ENCODE measurements around the gene FSTL4.

Gene FSTL4

GRCh38 chr5:133364936-133365707 lies 247.2 kb downstream of the FSTL4 start:
- no peaks in the 10 kb centered on the region for H3K4me1 ChIP-seq (ENCODE audit: low read length)
- H3K27me3 ChIP-seq (replicated peaks; ENCODE audit: insufficient read depth, low read length) = no peaks in the 10 kb centered on the region
- H3K27ac ChIP-seq (ENCODE audit: low read length) = no peak overlapping the region
- no peaks in the 10 kb centered on the region for H4K20me1 ChIP-seq (ENCODE audit: insufficient read depth, low read length)
- H2AFZ ChIP-seq (ENCODE audit: low read length) = no peak overlapping the region
- H3K4me3 ChIP-seq (ENCODE audit: low read length) = no peak overlapping the region
- H3K79me2 ChIP-seq (ENCODE audit: low read length) = no peaks in the 10 kb centered on the region
- H3K36me3 ChIP-seq (replicated peaks; ENCODE audit: insufficient read depth, low read length) = no peaks in the 10 kb centered on the region
- H3F3A ChIP-seq (ENCODE audit: insufficient read depth, low read length) = no peaks in the 10 kb centered on the region
- H3K9me2 ChIP-seq (replicated peaks; ENCODE audit: insufficient read depth, low read length) = no peaks in the 10 kb centered on the region
- DNase-seq = no peak
- no peak for TF ChIP-seq EZH2 (optimal IDR thresholded peaks at IDR 0.05; ENCODE audit: low read depth, low read length)
- no peak for TF ChIP-seq EZH2phosphoT487 (IDR thresholded peaks at IDR 0.05; ENCODE audit: low read length)
- peak; percentile 10; the same call in 1 of the 2 replicates for TF ChIP-seq CTCF (IDR thresholded peaks at IDR 0.05; ENCODE audit: low read length)
- H3K9ac ChIP-seq (ENCODE audit: low read length) = no peak overlapping the region
- H3K9me3 ChIP-seq (replicated peaks; ENCODE audit: insufficient read depth, low read length) = no peaks in the 10 kb centered on the region
- H3K4me2 ChIP-seq (ENCODE audit: low read depth, low read length) = no peak overlapping the region

DNA sequence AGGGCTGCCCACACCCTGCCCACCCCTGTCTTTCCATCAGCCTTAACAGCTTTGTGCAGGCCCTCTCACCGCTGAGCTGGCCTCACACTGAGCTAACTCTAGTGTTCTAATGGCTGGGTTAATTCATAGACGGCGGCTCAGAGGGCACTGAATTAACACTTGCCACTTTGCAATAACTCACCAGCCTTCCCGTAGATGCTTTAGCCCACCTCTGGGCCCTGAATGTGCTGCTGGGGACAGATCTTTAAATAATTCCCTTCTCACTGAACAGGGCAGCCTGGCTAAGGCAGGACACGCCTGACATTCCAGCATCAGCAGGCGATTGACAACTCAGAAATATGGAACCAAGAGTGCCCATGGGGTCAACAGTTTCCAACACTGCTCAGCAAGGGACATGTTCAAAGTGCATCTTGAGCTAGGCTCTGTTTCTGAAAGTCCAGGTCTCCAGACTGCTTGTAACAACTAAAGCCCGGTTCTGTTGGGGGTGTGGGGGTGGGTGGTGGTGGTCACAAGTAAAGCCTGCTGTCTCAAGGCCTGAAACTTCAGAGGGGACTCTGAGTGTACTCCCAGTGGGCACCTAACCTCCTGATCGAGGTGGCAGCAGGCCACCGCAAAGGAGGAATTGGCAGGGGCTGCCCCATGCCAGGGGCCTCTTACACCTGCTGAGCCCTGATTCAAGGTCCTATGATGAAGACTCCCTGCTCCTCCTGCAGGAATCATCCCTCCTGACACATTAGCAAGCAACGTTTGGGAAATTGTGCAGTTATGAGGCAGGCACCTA lies 248.3 kb downstream of the FSTL4 start:
- H3K27ac ChIP-seq (ENCODE audit: low read length) = no peak overlapping the region
- no peaks in the 10 kb centered on the region for H3K9me3 ChIP-seq (replicated peaks; ENCODE audit: insufficient read depth, low read length)
- TF ChIP-seq EZH2phosphoT487 (IDR thresholded peaks at IDR 0.05; ENCODE audit: low read length) (no peak), CTCF (IDR thresholded peaks at IDR 0.05; ENCODE audit: low read length) (no peak), EZH2 (optimal IDR thresholded peaks at IDR 0.05; ENCODE audit: low read depth, low read length) (no peak)
- H2AFZ ChIP-seq (ENCODE audit: low read length) = no peak overlapping the region
- H3K4me1 ChIP-seq (ENCODE audit: low read length) = no peaks in the 10 kb centered on the region
- H3K9ac ChIP-seq (ENCODE audit: low read length) = no peak overlapping the region
- DNase-seq = no peak
- no peaks in the 10 kb centered on the region for H3K79me2 ChIP-seq (ENCODE audit: low read length)
- no peaks in the 10 kb centered on the region for H3K27me3 ChIP-seq (replicated peaks; ENCODE audit: insufficient read depth, low read length)
- H4K20me1 ChIP-seq (ENCODE audit: insufficient read depth, low read length) = no peaks in the 10 kb centered on the region
- H3F3A ChIP-seq (ENCODE audit: insufficient read depth, low read length) = no peaks in the 10 kb centered on the region
- H3K4me3 ChIP-seq (ENCODE audit: low read length) = no peak overlapping the region
- H3K9me2 ChIP-seq (replicated peaks; ENCODE audit: insufficient read depth, low read length) = no peaks in the 10 kb centered on the region
- no peak overlapping the region for H3K4me2 ChIP-seq (ENCODE audit: low read depth, low read length)
- no peaks in the 10 kb centered on the region for H3K36me3 ChIP-seq (replicated peaks; ENCODE audit: insufficient read depth, low read length)

- Histone ChIP-seq H2AFZ (ENCODE audit: low read length) (no peak overlapping the region), H3F3A (ENCODE audit: insufficient read depth, low read length) (no peaks in the 10 kb centered on the region), H3K9me2 (replicated peaks; ENCODE audit: insufficient read depth, low read length) (no peaks in the 10 kb centered on the region), H3K79me2 (ENCODE audit: low read length) (no peaks in the 10 kb centered on the region), H4K20me1 (ENCODE audit: insufficient read depth, low read length) (no peaks in the 10 kb centered on the region), H3K4me1 (ENCODE audit: low read length) (no peaks in the 10 kb centered on the region), H3K4me3 (ENCODE audit: low read length) (no peak overlapping the region), H3K9ac (ENCODE audit: low read length) (no peak overlapping the region), H3K4me2 (ENCODE audit: low read depth, low read length) (no peak overlapping the region), H3K27me3 (replicated peaks; ENCODE audit: insufficient read depth, low read length) (no peaks in the 10 kb centered on the region), H3K36me3 (replicated peaks; ENCODE audit: insufficient read depth, low read length) (no peaks in the 10 kb centered on the region), H3K9me3 (replicated peaks; ENCODE audit: insufficient read depth, low read length) (no peaks in the 10 kb centered on the region), H3K27ac (ENCODE audit: low read length) (no peak overlapping the region)
- TF ChIP-seq CTCF (IDR thresholded peaks at IDR 0.05; ENCODE audit: low read length) = no peak
- TF ChIP-seq EZH2 (optimal IDR thresholded peaks at IDR 0.05; ENCODE audit: low read depth, low read length) = no peak
- TF ChIP-seq EZH2phosphoT487 (IDR thresholded peaks at IDR 0.05; ENCODE audit: low read length) = no peak
- no peak for DNase-seq
Measured at GRCh38 chr5:133362438-133362837, 249.9 kb downstream of the FSTL4 start.
